Uterus (tissue), 2 donors: Measurements from ENCODE around the gene FZD10.

Experiments used
- CTCF ChIP-seq, 4 experiments: fragments of 200-600 bp in 2 of 4; fragments of 450-650 bp in 2 of 4; sonication (generic) in 2 of 4; IDR thresholded peaks; one replicate each; pipeline ENCODE4 v1.5.1; 2016 to 2019; ENCODE audit warnings: antibody characterized with exemption in 4 of 4, mild to moderate bottlenecking in 2 of 4, moderate library complexity in 1 of 4
- POLR2A ChIP-seq, 2 donors: fragments of 450-650 bp; IDR thresholded peaks; one replicate each; pipeline ENCODE4 v1.6.1; 2016; ENCODE audit warnings: antibody characterized with exemption in 2 of 2, mild to moderate bottlenecking in 1 of 2, moderate library complexity in 1 of 2

DNA sequence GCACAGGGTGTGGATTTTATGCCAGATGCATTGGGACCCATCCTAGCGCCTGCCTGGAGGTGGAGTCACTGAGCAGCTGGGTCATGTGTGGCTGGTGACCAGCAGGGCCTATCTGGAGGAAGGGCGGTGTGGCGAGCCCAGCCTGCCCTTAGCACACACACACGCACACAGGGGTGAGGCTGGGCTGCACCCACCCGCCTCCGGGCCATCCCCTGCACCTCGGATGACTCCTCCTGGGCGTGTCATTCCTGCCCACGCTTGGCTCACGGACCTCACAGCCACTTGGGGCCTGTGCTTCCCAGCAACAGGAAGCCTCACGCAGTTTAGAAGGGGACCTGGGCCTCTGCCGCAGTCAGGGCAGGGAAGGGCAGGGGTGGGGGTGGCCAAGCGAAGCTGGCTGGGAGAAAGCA is 36.2 kb upstream of the FZD10 start:
- TF ChIP-seq CTCF (IDR thresholded peaks at IDR 0.05) (no peak), POLR2A (IDR thresholded peaks at IDR 0.05) (no peak)
